Thyroid gland (tissue), 4 donors: ENCODE measurements around the gene APRT.

Experiments used
- POLR2A ChIP-seq, 2 donors: fragments of 450-650 bp; IDR thresholded peaks; one replicate each; pipeline ENCODE4 v1.6.1; 2017; ENCODE audit warnings: antibody characterized with exemption in 2 of 2, mild to moderate bottlenecking in 2 of 2, moderate library complexity in 1 of 2
- TF ChIP-seq, protein P1 (sequence below), 6 experiments: fragments of 200-600 bp in 3 of 6; fragments of 450-650 bp in 3 of 6; sonication (generic) in 3 of 6; IDR thresholded peaks; one replicate each; pipeline ENCODE4 v1.5.1; 2016 to 2019; ENCODE audit warnings: antibody characterized with exemption in 6 of 6, mild to moderate bottlenecking in 2 of 6, inconsistent platforms in 1 of 6, moderate library complexity in 1 of 6

DNA sequence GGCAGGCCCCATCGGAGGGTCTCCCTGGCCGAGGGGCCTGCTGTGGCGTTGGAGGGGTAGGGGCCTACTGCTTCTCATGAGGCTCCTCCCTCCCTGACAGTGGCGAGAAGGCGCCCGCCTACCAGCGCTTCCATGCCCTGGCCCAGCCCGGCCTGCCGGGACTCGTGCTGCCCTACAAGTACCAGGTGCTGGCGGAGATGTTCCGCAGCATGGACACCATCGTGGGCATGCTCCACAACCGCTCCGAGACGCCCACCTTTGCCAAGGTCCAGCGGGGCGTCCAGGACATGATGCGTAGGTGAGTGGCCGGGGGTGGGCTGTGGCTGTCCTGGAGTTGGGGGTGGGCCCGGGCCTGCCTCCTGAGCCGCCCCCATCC is 6.4 kb downstream of the APRT start:
- TF ChIP-seq, protein P1, sequence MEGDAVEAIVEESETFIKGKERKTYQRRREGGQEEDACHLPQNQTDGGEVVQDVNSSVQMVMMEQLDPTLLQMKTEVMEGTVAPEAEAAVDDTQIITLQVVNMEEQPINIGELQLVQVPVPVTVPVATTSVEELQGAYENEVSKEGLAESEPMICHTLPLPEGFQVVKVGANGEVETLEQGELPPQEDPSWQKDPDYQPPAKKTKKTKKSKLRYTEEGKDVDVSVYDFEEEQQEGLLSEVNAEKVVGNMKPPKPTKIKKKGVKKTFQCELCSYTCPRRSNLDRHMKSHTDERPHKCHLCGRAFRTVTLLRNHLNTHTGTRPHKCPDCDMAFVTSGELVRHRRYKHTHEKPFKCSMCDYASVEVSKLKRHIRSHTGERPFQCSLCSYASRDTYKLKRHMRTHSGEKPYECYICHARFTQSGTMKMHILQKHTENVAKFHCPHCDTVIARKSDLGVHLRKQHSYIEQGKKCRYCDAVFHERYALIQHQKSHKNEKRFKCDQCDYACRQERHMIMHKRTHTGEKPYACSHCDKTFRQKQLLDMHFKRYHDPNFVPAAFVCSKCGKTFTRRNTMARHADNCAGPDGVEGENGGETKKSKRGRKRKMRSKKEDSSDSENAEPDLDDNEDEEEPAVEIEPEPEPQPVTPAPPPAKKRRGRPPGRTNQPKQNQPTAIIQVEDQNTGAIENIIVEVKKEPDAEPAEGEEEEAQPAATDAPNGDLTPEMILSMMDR (IDR thresholded peaks at IDR 0.05), result no peak
- no peak for TF ChIP-seq POLR2A (IDR thresholded peaks at IDR 0.05)
